Fibroblast of lung (primary cell): ENCODE results near the gene PSMC5. TPM values are rescaled to one million over a fixed set of nuclear protein-coding genes. Genes with fewer than 3 reads are reported as not detected.
A peak's percentile ranks its signal among the peaks of the same experiment; 100 is the strongest.

Experiments
- DNase-seq, 2 donors: peaks; one replicate each; pipeline versions ENCODE4 v3.0.0 to v3.0.0-alpha.2; 2010; ENCODE audit warnings: low read depth in 2 of 2
- H2AFZ ChIP-seq: 2 replicates; pipeline ENCODE4 v1.5.1; 2012; ENCODE audit warnings: low read length, control low read depth, inconsistent platforms
- H3K27ac ChIP-seq: 2 replicates; pipeline ENCODE4 v1.5.1; 2011; ENCODE audit warnings: low read length, control low read depth; ENCODE audit not compliant: insufficient read depth
- H3K27me3 ChIP-seq: 2 replicates; pipeline ENCODE4 v1.5.1; 2011; ENCODE audit warnings: mild to moderate bottlenecking, low read length; ENCODE audit not compliant: control insufficient read depth, insufficient read depth
- H3K36me3 ChIP-seq: 2 replicates; pipeline ENCODE4 v1.5.1; 2011; ENCODE audit warnings: low read length; ENCODE audit not compliant: control insufficient read depth, insufficient read depth
- H3K4me1 ChIP-seq: 2 replicates; pipeline ENCODE4 v1.5.1; 2011; ENCODE audit warnings: low read length; ENCODE audit not compliant: control insufficient read depth, insufficient read depth; ENCODE audit errors: extremely low read depth
- H3K4me2 ChIP-seq: 2 replicates; pipeline ENCODE4 v1.5.1; 2011; ENCODE audit warnings: low read length, control low read depth; ENCODE audit not compliant: insufficient read depth; ENCODE audit errors: extremely low read depth
- H3K4me3 ChIP-seq, 4 experiments: fragments of 200-600 bp in 1 of 4; sonication (generic) in 1 of 4; replicated peaks in 1 of 4; 2 replicates each; pipeline ENCODE4 v1.5.1; 2011 to 2016; ENCODE audit warnings: low read length in 4 of 4, low read depth in 3 of 4, mild to moderate bottlenecking in 3 of 4, control low read depth in 2 of 4, inconsistent platforms in 1 of 4, mixed read lengths in 1 of 4; ENCODE audit not compliant: insufficient read depth in 1 of 4; ENCODE audit errors: control extremely low read depth in 1 of 4
- H3K79me2 ChIP-seq: 2 replicates; pipeline ENCODE4 v1.5.1; 2012; ENCODE audit warnings: mild to moderate bottlenecking, low read length, inconsistent platforms; ENCODE audit not compliant: control insufficient read depth, insufficient read depth
- H3K9ac ChIP-seq: 2 replicates; pipeline ENCODE4 v1.5.1; 2011; ENCODE audit warnings: mild to moderate bottlenecking, low read length, control low read depth; ENCODE audit not compliant: insufficient read depth
- H3K9me3 ChIP-seq: 2 replicates; pipeline ENCODE4 v1.5.1; 2012; ENCODE audit warnings: low read depth, low read length; ENCODE audit not compliant: control insufficient read depth, insufficient read depth
- H4K20me1 ChIP-seq: 2 replicates; pipeline ENCODE4 v1.5.1; 2011; ENCODE audit warnings: low read length; ENCODE audit not compliant: control insufficient read depth, insufficient read depth; ENCODE audit errors: extremely low read depth
- EZH2 ChIP-seq: IDR thresholded peaks from 2 replicates; pipeline ENCODE4 v1.5.1; 2012; ENCODE audit warnings: low read length, control low read depth, mild to moderate bottlenecking; ENCODE audit errors: missing control alignments
- polyA plus RNA-seq, 2 donors: library from polyadenylated mRNA; depleted of rRNA in 1 of 2; stranded (reverse) in 1 of 2; unstranded in 1 of 2; fragments of >200 nt; gene quantifications; 2 replicates each; pipeline ENCODE4 v1.2.1, GENCODE V29; 2011 to 2012; ENCODE audit warnings: missing spikeins in 1 of 2
- total RNA-seq: library from RNA; depleted of rRNA; stranded (reverse); fragments of >200 nt; gene quantifications from 2 replicates; pipeline ENCODE4 v1.2.1, GENCODE V29; 2014
- TF ChIP-seq, protein P1 (sequence below), 2 donors: IDR thresholded peaks in 1 of 2; conservative IDR thresholded peaks in 1 of 2; 1 replicate in 1 of 2; 2 replicates in 1 of 2; pipeline ENCODE4 v1.5.1; 2011 to 2012; ENCODE audit warnings: low read length in 2 of 2, control low read depth in 1 of 2, inconsistent platforms in 1 of 2, low read depth in 1 of 2, mild to moderate bottlenecking in 1 of 2

The PSMC5 gene
- total and polyA plus RNA-seq, 2 donors (not counting 1 experiment from before 2014, with no cell fraction given) = 66.9 to 216 TPM

- Histone ChIP-seq H3K27me3 (no peaks in the 10 kb centered on the region), H3K79me2 (peaks cover 78% of the 10 kb centered on the region), H2AFZ (no peak overlapping the region), H3K4me2 (no peak overlapping the region), H3K9me3 (no peaks in the 10 kb centered on the region), H3K27ac (no peak overlapping the region), H3K36me3 (peaks cover 9% of the 10 kb centered on the region), H4K20me1 (no peaks in the 10 kb centered on the region), H3K4me1 (no peaks in the 10 kb centered on the region), H3K4me3 (no peak overlapping the region), H3K9ac (no peak overlapping the region)
- TF ChIP-seq, protein P1, sequence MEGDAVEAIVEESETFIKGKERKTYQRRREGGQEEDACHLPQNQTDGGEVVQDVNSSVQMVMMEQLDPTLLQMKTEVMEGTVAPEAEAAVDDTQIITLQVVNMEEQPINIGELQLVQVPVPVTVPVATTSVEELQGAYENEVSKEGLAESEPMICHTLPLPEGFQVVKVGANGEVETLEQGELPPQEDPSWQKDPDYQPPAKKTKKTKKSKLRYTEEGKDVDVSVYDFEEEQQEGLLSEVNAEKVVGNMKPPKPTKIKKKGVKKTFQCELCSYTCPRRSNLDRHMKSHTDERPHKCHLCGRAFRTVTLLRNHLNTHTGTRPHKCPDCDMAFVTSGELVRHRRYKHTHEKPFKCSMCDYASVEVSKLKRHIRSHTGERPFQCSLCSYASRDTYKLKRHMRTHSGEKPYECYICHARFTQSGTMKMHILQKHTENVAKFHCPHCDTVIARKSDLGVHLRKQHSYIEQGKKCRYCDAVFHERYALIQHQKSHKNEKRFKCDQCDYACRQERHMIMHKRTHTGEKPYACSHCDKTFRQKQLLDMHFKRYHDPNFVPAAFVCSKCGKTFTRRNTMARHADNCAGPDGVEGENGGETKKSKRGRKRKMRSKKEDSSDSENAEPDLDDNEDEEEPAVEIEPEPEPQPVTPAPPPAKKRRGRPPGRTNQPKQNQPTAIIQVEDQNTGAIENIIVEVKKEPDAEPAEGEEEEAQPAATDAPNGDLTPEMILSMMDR (conservative IDR thresholded peaks at IDR 0.05 in 1 of 2, IDR thresholded peaks at IDR 0.05 in 1 of 2; ENCODE audit: low read depth in 1 of 2, low read length in 2 of 2) = no peak
- TF ChIP-seq EZH2 = no peak
- DNase-seq = no peak
These were observed 43.7 kb upstream of the PSMC5 start for GRCh38 chr17:63783522-63783921.

DNA sequence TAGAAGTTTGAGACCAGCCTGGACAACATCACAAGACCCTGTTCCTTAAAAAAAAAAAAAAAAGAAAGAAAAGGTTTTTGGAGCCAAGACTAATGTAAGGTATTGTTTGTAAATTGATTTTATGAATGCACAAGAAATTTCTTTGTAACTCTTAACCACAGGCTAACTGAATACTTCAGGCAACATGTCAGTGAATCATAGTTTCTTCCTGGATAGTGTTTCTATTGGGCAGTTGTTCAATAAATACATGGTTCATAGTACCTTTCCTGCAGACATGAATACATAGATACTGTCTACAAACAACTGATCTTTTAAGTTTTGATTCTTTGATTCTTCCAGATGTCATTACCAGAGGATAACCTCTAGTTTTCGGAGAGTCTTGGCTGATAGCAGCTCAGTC lies 41.7 kb upstream of the PSMC5 start:
- Histone ChIP-seq H3K4me2 (no peak overlapping the region), H4K20me1 (no peaks in the 10 kb centered on the region)

DNA sequence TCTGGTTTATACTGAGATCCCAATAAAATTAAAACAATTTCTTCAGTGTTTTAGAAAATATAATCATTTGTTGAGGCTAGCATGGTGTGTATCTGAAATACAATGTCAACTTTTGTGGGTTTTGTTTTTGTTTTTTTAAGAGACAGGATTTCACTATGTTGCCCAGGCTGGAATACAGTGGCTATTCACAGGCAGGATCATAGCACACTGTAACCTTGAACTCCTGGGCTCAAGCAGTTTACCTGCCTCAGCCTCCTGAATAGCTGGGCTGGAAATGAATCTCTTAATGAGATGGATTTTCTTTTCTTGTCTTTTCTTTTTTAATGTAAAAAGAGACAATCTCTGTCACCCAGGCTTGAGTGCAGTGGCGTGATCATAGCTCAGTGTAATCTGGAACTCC lies 41.1 kb upstream of the PSMC5 start:
- Histone ChIP-seq H3K36me3 (peaks cover 10% of the 10 kb centered on the region), H3K9ac (no peak overlapping the region), H2AFZ (no peak overlapping the region), H4K20me1 (no peaks in the 10 kb centered on the region), H3K27me3 (no peaks in the 10 kb centered on the region), H3K9me3 (no peaks in the 10 kb centered on the region), H3K27ac (no peak overlapping the region), H3K4me1 (no peaks in the 10 kb centered on the region), H3K79me2 (peaks cover 68% of the 10 kb centered on the region), H3K4me2 (no peak overlapping the region), H3K4me3 (no peak overlapping the region)
- TF ChIP-seq EZH2 = no peak
- TF ChIP-seq, protein P1 (conservative IDR thresholded peaks at IDR 0.05 in 1 of 2, IDR thresholded peaks at IDR 0.05 in 1 of 2; ENCODE audit: low read depth in 1 of 2, low read length in 2 of 2) = no peak
- no peak for DNase-seq

More for the DNA sequence above, 41.7 kb upstream of the PSMC5 start:
- Histone ChIP-seq H3K27me3 (no peaks in the 10 kb centered on the region), H3K9ac (no peak overlapping the region), H3K9me3 (no peaks in the 10 kb centered on the region), H3K36me3 (peaks cover 10% of the 10 kb centered on the region), H2AFZ (no peak overlapping the region), H3K4me3 (no peak overlapping the region), H3K4me1 (no peaks in the 10 kb centered on the region), H3K27ac (no peak overlapping the region), H3K79me2 (peaks cover 72% of the 10 kb centered on the region)
- no peak for TF ChIP-seq EZH2
- TF ChIP-seq, protein P1 (conservative IDR thresholded peaks at IDR 0.05 in 1 of 2, IDR thresholded peaks at IDR 0.05 in 1 of 2; ENCODE audit: low read depth in 1 of 2, low read length in 2 of 2) = no peak
- DNase-seq = peak; percentile 31 to 76
